ENCODE measurements around the gene PRDM9. TPM values are rescaled to one million over a fixed set of nuclear protein-coding genes. Genes with fewer than 3 reads are reported as not detected.
"Not testable (repeated sequence)": the region's sequence is repeated elsewhere in the genome, so short reads cannot be mapped to it uniquely, and the experiment has no call there.

PRDM9 gene
- total and polyA plus RNA-seq, 12 donors: not detected

- no peaks in the 10 kb centered on the region for H3K36me3 ChIP-seq (replicated peaks in 1 of 2)
- WGBS, 4 donors: 69 to 87% (median 81%) methylated on average over 4 of the region's 4 CpGs
- DNase-seq: no peak
- no peak overlapping the region for H3K4me3 ChIP-seq
- no peaks in the 10 kb centered on the region for H3K4me1 ChIP-seq (replicated peaks in 1 of 2)
- intact Hi-C loops (cut with DNase I): no loop called here
- H3K27me3 ChIP-seq: no peaks in the 10 kb centered on the region
- TF ChIP-seq CTCF (IDR thresholded peaks at IDR 0.05) (no peak), POLR2A (IDR thresholded peaks at IDR 0.05) (no peak)
- H3K27ac ChIP-seq: no peak overlapping the region
- no peaks in the 10 kb centered on the region for H3K9me3 ChIP-seq (replicated peaks in 1 of 3)
Measured at GRCh38 chr5:23522553-23522952, 15.1 kb downstream of the PRDM9 start.

- H3K4me1 ChIP-seq (replicated peaks in 1 of 2): no peaks in the 10 kb centered on the region
- H3K27ac ChIP-seq: no peak overlapping the region
- WGBS, 4 donors: 63 to 95% (median 77%) methylated on average over 1 of the region's 1 CpG
- H3K9me3 ChIP-seq (replicated peaks in 1 of 3): no peaks in the 10 kb centered on the region
- no peak for DNase-seq
- H3K4me3 ChIP-seq: no peak overlapping the region
- no peaks in the 10 kb centered on the region for H3K36me3 ChIP-seq (replicated peaks in 1 of 2)
- H3K27me3 ChIP-seq: no peaks in the 10 kb centered on the region
- intact Hi-C loops (cut with DNase I): no loop called here
- no peak for TF ChIP-seq POLR2A (IDR thresholded peaks at IDR 0.05)
- no peak for TF ChIP-seq CTCF (IDR thresholded peaks at IDR 0.05)
Measured at GRCh38 chr5:23523031-23523430, 15.6 kb downstream of the PRDM9 start.

GRCh38 chr5:23523998-23524397, 16.6 kb downstream of the PRDM9 start:
- H3K27ac ChIP-seq: no peak overlapping the region
- H3K4me3 ChIP-seq: no peak overlapping the region
- DNase-seq: no peak
- intact Hi-C loops (cut with DNase I): no loop called here
- H3K27me3 ChIP-seq: no peaks in the 10 kb centered on the region
- WGBS, 4 donors: 73 to 92% (median 86%) methylated on average over 1 to 2 of the region's 2 CpGs
- no peaks in the 10 kb centered on the region for H3K4me1 ChIP-seq (replicated peaks in 1 of 2)
- no peaks in the 10 kb centered on the region for H3K9me3 ChIP-seq (replicated peaks in 1 of 3)
- no peaks in the 10 kb centered on the region for H3K36me3 ChIP-seq (replicated peaks in 1 of 2)
- TF ChIP-seq POLR2A (IDR thresholded peaks at IDR 0.05) (no peak), CTCF (IDR thresholded peaks at IDR 0.05) (no peak)

- Histone ChIP-seq H3K4me3 (no peak overlapping the region), H3K27ac (no peak overlapping the region), H3K9me3 (replicated peaks in 1 of 3) (no peaks in the 10 kb centered on the region), H3K36me3 (replicated peaks in 1 of 2) (no peaks in the 10 kb centered on the region), H3K27me3 (no peaks in the 10 kb centered on the region), H3K4me1 (replicated peaks in 1 of 2) (no peaks in the 10 kb centered on the region)
- intact Hi-C loops (cut with DNase I): no loop called here
- no peak for TF ChIP-seq POLR2A (IDR thresholded peaks at IDR 0.05)
- no peak for TF ChIP-seq CTCF (IDR thresholded peaks at IDR 0.05)
- no peak for DNase-seq
Measured at GRCh38 chr5:23525751-23526150, 18.3 kb downstream of the PRDM9 start.

- DNase-seq; intact Hi-C loops (cut with DNase I): not testable (repeated sequence)
- 70 to 86% (median 79%) methylated on average over 2 to 5 of the region's 5 CpGs for WGBS, 4 donors
Measured at GRCh38 chr5:23526616-23527015, 19.2 kb downstream of the PRDM9 start.

GRCh38 chr5:23527216-23527920, 20.0 kb downstream of the PRDM9 start:
- H3K36me3 ChIP-seq (replicated peaks in 1 of 2); H3K4me1 ChIP-seq (replicated peaks in 1 of 2); H3K9me3 ChIP-seq (replicated peaks in 1 of 3); H3K4me3 ChIP-seq; H3K27me3 ChIP-seq; H3K27ac ChIP-seq; DNase-seq; intact Hi-C loops (cut with DNase I): not testable (repeated sequence)
- WGBS, 4 donors: 77 to 87% (median 85%) methylated on average over 9 to 15 of the region's 15 CpGs

More at GRCh38 chr5:23526616-23527015, 19.2 kb downstream of the PRDM9 start:
- not testable (repeated sequence) for H3K4me3 ChIP-seq; H3K36me3 ChIP-seq (replicated peaks in 1 of 2); H3K27ac ChIP-seq; H3K9me3 ChIP-seq (replicated peaks in 1 of 3); H3K27me3 ChIP-seq; H3K4me1 ChIP-seq (replicated peaks in 1 of 2)

Measured in adrenal gland (tissue), 12 donors.